Superior temporal gyrus (tissue), 1 donor: ENCODE measurements around the gene DHRS13.
A peak's percentile ranks its signal among the peaks of the same experiment; 100 is the strongest.
"Not testable (repeated sequence)": the region's sequence is repeated elsewhere in the genome, so short reads cannot be mapped to it uniquely, and the experiment has no call there.

ENCODE experiments used
- DNase-seq: peaks from one replicate; pipeline ENCODE4 v3.0.0-alpha.2; 2016; ENCODE audit errors: extremely low spot score

The DHRS13 gene

GRCh38 chr17:28882154-28882895 lies 20.6 kb downstream of the DHRS13 start:
- DNase-seq = no peak

DNA sequence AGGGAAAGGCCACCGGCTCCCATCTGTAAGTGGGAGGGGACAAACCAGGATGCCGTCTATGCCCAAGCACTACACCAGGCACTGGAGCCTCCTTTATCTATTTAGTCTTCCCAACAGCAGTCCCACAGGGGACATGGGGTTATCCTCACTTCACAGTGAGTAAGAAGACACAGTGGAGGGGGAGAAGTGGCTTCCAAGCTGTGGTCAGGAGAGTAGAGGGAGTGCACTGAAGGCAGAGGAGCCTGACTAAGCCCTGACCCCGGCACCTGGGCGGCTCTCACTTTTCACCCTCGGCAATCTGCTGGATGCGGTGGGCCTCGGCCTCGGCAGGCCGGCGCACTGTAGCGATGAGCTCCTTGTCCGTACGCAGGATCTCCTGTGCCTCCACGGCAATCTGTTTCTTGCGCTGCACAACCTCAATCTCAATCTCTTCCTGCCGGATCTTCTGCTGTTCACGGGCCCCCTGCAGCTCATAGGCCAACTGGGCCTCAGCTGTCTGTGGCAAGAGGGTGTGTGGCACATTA lies 21.3 kb downstream of the DHRS13 start:
- DNase-seq = no peak

DNA sequence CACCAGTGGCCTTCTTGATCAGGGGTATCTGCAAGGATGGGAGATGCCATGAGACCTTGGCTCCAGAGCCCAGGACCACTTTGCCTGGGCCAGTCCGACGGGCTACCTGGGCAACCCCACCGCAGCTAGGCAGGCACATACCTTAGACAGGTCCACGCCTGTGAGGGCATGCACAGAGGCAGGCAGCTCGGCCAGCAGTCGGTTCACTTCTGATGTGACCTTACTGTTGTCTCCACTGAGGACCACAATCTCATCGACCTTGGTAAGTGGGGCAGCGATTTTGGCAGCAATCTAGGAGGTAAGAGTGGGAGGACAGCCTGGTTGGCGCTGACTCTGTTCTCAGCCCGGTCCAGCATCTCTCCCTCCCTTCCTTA lies 22.3 kb downstream of the DHRS13 start:
- no peak for DNase-seq

DNA sequence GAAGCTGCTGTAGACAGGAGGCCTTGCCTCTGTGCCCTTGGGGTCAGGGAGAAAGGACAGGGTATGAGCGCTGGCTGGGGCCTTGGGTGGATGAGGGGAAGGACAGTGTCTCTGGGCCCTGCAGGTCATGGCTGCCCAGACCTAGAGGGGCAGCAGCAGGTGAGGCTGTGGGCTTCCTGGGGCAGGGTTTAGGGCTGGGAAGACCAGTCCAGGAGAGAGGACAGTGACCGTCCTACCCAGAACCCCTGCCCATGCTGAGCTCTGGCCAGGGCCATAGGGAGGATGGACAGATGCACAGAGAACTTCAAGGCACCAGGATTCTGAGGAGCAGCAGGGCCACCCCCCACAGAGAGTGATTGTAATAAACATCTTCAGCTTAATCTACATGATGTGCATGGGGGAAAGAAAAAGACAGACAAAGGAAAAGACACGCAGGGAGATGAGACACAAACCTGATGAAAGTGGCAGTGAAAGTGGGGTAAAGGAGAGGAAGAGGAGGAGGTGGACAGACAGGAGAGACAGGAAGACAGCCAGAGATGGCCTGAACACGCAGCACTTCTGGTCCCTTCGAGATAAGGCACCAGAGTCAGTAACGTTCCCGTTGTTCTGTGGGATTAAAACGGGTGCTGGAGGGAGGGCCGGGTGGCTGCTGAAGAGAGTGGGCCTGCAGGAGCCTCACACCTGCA lies 22.9 kb downstream of the DHRS13 start:
- DNase-seq = no peak

DNA sequence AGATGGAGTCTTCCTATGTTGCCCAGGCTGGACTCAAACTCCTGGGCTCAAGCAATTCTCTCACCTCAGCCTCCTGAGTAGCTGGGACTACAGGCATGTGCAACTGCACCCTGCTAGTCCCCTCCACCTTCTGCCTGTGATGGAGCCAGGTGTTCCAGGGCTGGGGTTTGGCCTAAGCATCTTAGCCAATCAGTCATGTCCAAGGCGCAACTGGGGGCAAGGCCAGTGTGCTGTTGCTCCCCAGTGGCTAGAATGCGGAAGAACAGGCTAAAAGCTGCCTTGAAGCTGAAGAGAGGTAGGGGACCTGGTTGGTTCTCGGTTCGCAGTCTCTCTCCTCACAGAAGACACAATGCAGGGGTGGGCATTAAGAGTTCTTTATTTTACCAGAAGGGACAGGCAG lies 23.9 kb downstream of the DHRS13 start:
- no peak for DNase-seq

DNA sequence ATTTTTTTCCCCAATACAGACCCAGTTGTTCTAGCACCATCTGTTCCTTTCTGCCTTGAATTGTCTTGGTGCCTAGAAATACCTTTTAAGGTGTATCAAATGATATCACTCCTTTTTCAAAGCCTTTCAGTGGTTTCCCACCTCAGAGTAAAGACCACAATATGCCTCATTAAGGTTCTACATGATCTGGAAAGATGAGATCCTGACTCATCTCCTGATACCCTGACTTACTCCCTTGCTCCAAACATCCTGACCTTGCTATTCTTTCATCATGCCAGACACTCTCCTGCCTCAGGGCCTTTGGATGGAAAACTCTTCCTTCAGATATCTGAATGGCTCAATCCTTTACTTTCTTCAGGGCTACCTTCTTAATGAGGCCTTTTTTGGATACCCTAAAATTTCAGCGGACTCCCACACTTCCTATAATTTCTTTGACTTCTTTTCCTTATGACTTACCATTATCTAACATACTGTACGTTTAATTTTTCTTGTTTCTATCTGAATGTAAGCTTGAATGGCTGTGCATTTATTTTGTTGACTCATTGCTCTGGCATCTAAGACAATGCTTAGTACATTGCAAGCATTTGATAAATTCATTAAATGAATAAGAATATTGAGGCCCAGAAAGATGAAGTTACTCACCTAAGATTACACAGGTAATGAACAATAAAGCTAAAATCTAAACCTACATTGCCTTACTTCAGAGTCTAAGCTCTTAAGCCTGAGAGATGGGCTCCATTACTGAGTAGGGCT lies 24.5 kb downstream of the DHRS13 start:
- no peak for DNase-seq

GRCh38 chr17:28877150-28877711 lies 25.6 kb downstream of the DHRS13 start:
- not testable (repeated sequence) for DNase-seq

- peak; percentile 11 for DNase-seq
These were observed 26.9 kb downstream of the DHRS13 start for GRCh38 chr17:28875848-28876550.

GRCh38 chr17:28874750-28875149 lies 28.1 kb downstream of the DHRS13 start:
- no peak for DNase-seq

GRCh38 chr17:28873839-28874238 lies 29.0 kb downstream of the DHRS13 start:
- DNase-seq = no peak

DNA sequence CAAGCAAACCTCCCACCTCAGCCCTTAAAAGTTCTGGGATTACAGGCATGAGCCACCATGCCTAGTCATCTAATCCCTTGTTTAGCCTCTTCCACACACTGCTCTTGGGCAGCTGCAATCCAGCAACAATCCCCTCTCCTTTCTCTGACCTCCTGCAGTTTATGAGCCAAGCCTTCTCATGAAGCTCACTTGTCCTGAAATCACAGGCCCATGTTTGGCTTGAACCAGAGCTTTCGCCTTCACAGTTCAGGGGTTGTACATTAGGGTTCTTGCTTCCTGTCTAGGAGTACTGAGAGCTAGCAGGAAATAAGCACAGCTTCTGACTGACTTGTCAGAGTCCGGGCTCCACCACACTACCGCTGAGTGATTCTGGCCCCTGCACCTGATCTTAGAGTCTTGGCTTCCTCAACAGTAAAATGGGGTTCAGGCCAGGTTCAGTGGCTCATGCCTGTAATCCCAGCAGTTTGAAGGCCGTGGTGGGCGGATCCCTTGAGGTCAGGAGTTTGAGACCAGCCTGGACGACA lies 31.8 kb downstream of the DHRS13 start:
- no peak for DNase-seq

- DNase-seq = no peak
These were observed 35.6 kb downstream of the DHRS13 start for GRCh38 chr17:28867276-28867675.

DNA sequence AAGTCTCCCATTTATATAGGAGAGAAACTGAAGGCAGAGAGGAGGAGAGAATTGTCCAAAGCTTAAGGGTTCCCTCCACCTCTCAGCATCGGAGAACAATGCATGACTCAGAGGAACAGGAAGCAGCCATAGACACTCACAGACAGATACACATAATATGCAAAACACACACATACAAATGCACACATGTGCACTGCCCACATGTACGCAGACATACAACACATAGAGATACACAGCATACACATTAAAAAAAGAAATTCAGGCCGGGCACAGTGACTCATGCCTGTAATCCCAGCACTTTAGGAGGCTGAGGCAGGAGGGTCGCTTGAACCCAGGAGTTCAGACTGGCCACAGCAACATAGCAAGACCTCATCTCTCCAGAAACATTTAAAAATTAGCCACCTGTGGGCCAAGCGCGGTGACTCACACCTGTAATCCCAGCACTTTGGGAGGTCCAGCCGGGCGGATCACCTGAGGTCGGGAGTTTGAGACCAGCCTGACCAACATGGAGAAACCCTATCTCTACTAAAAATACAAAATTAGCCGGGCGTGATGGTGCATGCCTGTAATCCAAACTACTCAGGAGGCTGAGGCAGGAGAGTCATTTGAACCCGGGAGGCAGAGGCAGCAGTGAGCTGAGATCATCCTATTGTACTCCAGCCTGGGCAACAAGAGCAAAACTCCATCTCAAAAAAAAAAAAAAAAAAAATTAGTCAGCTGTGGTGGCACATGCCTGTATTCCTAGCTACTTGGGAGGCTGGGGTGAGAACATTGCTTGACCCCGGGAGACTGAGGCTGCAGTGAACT lies 36.7 kb downstream of the DHRS13 start:
- no peak for DNase-seq

DNA sequence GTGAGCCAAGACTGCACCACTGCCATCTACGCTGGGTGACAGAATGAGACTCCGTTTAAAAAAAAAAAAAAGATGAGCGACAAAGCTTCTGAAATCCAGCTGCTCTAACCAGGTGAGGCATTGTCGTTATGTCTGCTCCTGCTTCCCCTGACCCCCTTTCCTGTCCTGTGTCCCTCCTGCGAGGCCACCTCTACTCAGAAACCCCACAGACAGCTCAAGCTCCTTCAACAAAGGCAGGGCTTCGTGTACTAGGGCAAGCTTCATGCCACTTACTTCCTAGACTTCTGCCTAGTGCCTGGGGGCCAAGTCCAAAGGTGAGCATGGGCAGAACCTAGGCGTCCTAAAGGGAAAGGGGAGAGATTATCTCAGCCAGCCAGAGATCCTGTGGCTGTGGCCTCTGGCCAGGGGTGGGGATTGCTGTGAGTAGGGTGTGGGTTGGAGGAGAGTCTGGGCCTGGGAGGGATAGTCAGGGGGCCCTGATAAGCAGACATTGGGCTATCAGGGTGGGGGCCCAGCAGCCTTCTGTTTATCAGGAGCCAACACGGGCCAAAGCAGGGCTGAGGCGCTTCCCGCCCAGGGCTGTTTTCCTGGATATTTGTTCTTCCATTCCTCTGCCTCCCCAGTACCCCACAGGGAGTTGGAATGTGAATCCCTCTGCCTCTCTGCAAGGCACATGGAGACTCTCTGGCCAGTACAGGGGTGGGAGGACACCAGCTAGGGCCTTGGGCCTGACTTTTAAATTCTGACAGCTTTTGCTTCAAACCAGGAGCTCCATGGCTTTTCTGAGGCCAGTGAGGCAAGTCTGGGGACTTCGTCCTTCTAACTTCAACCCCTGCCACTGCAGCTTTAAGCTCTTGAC lies 37.7 kb downstream of the DHRS13 start:
- no peak for DNase-seq

DNA sequence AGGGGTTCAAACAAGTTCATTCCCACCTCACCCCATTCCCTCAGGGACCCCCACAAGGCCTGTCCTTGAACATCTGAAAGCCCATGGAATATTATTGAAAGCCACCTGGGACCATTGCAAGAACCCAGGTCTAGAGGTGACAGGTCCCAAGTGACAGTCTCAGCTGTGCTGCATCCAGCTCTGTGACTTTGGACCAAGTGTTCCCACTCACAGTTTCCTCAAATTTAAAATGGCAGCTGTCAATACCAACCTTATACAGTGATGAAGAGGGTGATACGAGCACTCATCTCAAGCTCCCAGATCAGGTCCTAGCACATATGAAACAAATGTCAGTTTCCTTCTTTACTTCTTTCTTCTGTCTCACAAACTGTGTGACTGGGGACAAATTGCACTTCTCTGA lies 38.9 kb downstream of the DHRS13 start:
- DNase-seq = no peak

DNA sequence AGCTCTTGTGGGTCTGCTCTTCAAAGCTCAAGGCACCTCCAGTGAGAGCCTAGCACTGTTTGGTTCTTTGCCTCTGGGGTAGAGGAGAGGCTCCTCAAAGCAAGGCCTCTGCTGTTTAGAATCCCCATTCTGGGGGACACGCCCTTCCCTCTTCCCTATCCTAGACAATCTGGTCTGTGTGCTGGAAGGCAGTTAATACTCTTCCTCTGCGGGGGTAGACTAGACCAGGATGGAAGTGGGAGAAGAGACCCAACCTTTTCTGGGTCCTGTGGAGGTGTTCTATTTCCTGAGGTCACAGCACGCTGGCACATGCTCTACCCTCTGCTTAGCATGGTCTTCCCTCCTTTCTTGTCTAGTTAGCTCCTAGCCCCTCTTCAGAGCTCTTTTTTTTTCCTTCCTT lies 40.3 kb downstream of the DHRS13 start:
- DNase-seq = no peak

DNA sequence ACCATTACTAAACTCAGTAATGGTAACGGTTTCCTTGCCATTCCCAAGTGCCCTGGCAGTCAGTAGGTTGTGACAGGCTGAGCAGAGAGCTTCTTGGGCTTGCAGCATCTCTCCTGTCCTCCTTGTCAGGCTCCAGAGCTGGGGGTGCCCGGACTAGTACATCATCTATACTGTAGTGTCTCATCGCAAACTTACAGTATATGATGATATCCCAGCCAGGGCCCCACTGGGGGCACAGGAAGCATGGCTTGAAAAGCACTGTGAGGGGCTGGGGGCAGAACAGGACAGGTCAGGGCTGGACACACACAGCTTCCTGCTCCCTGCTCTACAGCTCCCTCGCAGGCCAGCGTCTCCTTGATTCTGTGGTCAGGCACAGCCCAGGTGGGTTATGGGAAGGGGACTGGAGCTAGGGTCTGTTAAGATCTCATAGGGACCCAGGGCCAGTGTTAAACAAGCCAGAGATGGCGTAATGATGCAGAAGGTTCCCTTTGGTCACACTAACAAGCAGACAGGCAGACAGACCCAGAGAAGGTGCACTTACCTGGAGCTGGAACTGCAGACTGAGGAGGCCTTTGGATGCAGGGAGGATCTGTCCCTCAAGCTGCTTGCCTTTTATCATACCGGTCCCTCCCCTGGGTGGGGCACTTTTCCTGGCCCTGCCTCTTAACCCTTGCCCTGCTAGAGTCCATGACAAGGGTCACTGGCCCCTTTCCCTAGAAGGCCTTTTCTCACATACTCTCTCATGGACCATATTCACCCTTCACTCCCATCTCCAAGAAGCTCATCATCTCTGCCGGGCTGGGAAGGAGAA lies 41.3 kb downstream of the DHRS13 start:
- no peak for DNase-seq

DNA sequence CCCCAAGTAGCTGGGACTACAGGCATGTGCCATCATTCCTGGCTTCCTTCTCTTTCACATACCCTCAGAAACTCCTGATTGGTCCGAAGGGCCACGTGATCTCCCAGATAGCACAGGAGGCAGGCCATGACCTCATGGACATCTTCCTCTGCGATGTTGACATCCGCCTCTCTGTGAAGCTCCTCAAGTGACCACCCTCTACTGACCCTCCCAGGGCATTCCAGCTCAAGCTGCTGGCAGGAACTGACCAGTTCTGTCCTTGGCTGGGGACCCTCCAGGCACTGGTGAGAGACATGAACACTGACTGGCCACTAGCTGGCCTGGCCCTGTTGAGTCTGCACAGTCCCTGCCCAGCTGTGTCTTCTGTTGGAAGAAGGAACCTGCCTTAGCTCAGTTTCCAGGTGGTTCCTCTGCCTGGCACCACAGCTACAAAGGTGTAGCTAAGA lies 42.5 kb downstream of the DHRS13 start:
- no peak for DNase-seq
